Transverse colon (tissue), 4 donors: Measurements from ENCODE around the gene ZNF362.

Experiments used
- EP300 ChIP-seq: sonication (generic); formaldehyde crosslinking; IDR thresholded peaks from one replicate; pipeline ENCODE4 v1.6.1; 2017; ENCODE audit warnings: antibody characterized with exemption, low read depth
- POLR2A ChIP-seq: fragments of 450-650 bp; IDR thresholded peaks from one replicate; pipeline ENCODE4 v1.6.1; 2016; ENCODE audit warnings: antibody characterized with exemption, mild to moderate bottlenecking, moderate library complexity
- POLR2AphosphoS5 ChIP-seq, 3 donors: sonication (generic); formaldehyde crosslinking; IDR thresholded peaks; one replicate each; pipeline ENCODE4 v1.6.1; 2016; ENCODE audit warnings: antibody characterized with exemption in 3 of 3
- TF ChIP-seq, protein P1 (sequence below), 5 experiments: fragments of 200-600 bp in 3 of 5; fragments of 450-650 bp in 2 of 5; sonication (generic) in 3 of 5; IDR thresholded peaks; 1 replicate in 2 of 5; 2 replicates in 3 of 5; pipeline ENCODE4 v1.5.1; 2016 to 2017; ENCODE audit warnings: antibody characterized with exemption in 5 of 5, inconsistent platforms in 3 of 5, mild to moderate bottlenecking in 2 of 5, moderate library complexity in 1 of 5

DNA sequence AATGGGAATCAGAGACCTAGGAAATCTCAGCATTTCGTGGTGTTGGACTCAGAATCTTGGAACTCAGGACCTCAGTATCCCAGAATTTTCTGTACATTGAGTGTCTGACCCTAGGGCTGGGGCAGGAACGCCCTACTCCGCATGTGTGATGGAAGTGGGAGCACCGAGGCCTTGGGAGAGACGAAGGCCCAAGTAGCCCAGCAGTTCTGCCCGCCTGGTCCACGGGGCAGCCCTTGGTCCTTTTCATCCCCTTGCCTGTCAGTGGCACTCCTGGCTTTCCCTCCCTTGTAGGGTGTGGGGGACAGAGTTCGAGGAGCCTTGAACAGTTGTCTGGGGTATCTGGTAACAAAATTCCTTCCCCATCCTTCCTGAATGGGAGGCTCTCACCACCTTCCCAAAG, 54.4 kb downstream of the ZNF362 start:
- TF ChIP-seq POLR2A (no peak), EP300 (no peak), POLR2AphosphoS5 (IDR thresholded peaks at IDR 0.05) (no peak)
- TF ChIP-seq, protein P1, sequence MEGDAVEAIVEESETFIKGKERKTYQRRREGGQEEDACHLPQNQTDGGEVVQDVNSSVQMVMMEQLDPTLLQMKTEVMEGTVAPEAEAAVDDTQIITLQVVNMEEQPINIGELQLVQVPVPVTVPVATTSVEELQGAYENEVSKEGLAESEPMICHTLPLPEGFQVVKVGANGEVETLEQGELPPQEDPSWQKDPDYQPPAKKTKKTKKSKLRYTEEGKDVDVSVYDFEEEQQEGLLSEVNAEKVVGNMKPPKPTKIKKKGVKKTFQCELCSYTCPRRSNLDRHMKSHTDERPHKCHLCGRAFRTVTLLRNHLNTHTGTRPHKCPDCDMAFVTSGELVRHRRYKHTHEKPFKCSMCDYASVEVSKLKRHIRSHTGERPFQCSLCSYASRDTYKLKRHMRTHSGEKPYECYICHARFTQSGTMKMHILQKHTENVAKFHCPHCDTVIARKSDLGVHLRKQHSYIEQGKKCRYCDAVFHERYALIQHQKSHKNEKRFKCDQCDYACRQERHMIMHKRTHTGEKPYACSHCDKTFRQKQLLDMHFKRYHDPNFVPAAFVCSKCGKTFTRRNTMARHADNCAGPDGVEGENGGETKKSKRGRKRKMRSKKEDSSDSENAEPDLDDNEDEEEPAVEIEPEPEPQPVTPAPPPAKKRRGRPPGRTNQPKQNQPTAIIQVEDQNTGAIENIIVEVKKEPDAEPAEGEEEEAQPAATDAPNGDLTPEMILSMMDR (IDR thresholded peaks at IDR 0.05), result no peak
